ENCODE results near the gene G0S2. TPM values are rescaled to one million over a fixed set of nuclear protein-coding genes. Genes with fewer than 3 reads are reported as not detected.

Gene G0S2
- polyA plus RNA-seq, 3 donors from 2014 or later, result 0.59 to 3.1 TPM; not detected in 1

- Mint-ChIP-seq H3K9me3 (no peaks in the 10 kb centered on the region), H3K27me3 (ENCODE audit: low read depth in 3 of 3) (peaks cover 1 to 2% (median 2%) of the 10 kb centered on the region in 3 donors), H3K4me1 (peaks cover 0 to 2% of the 10 kb centered on the region in 2 donors), H3K27ac (no peak overlapping the region), H3K36me3 (no peaks in the 10 kb centered on the region), H3K4me3 (no peak overlapping the region)
- DNase-seq, result no peak
These were observed 29.9 kb downstream of the G0S2 start for GRCh38 chr1:209705033-209705598.

GRCh38 chr1:209706622-209707021 is 31.4 kb downstream of the G0S2 start:
- Mint-ChIP-seq H3K4me1 (peaks cover 0 to 2% of the 10 kb centered on the region in 2 donors), H3K27ac (no peak overlapping the region), H3K27me3 (ENCODE audit: low read depth in 3 of 3) (peaks cover 1 to 2% (median 2%) of the 10 kb centered on the region in 3 donors), H3K9me3 (no peaks in the 10 kb centered on the region), H3K36me3 (no peaks in the 10 kb centered on the region), H3K4me3 (no peak overlapping the region)
- no peak for DNase-seq

- H3K27ac Mint-ChIP-seq, result no peak overlapping the region
- DNase-seq, result no peak
- peaks cover 1 to 2% (median 2%) of the 10 kb centered on the region in 3 donors for H3K27me3 Mint-ChIP-seq (ENCODE audit: low read depth in 3 of 3)
These were observed 32.1 kb downstream of the G0S2 start for GRCh38 chr1:209707308-209707707.

GRCh38 chr1:209708297-209708696 is 33.1 kb downstream of the G0S2 start:
- no peaks in the 10 kb centered on the region for H3K9me3 Mint-ChIP-seq
- no peak overlapping the region for H3K27ac Mint-ChIP-seq
- H3K36me3 Mint-ChIP-seq, result no peaks in the 10 kb centered on the region
- H3K4me1 Mint-ChIP-seq, result peaks cover 0 to 2% of the 10 kb centered on the region in 2 donors
- H3K4me3 Mint-ChIP-seq, result no peak overlapping the region
- DNase-seq, result no peak
- peaks cover 1 to 2% (median 2%) of the 10 kb centered on the region in 3 donors for H3K27me3 Mint-ChIP-seq (ENCODE audit: low read depth in 3 of 3)

More at GRCh38 chr1:209707308-209707707, 32.1 kb downstream of the G0S2 start:
- Mint-ChIP-seq H3K4me3 (no peak overlapping the region), H3K9me3 (no peaks in the 10 kb centered on the region), H3K36me3 (no peaks in the 10 kb centered on the region), H3K4me1 (peaks cover 0 to 2% of the 10 kb centered on the region in 2 donors)

GRCh38 chr1:209710093-209710492 is 34.9 kb downstream of the G0S2 start:
- no peak overlapping the region for H3K4me3 Mint-ChIP-seq

GRCh38 chr1:209710847-209711246 is 35.6 kb downstream of the G0S2 start:
- Mint-ChIP-seq H3K27ac (no peak overlapping the region), H3K4me1 (peaks cover 0 to 2% of the 10 kb centered on the region in 2 donors), H3K36me3 (no peaks in the 10 kb centered on the region), H3K4me3 (no peak overlapping the region), H3K27me3 (ENCODE audit: low read depth in 3 of 3) (peaks cover 1 to 2% (median 2%) of the 10 kb centered on the region in 3 donors), H3K9me3 (no peaks in the 10 kb centered on the region)
- DNase-seq, result no peak

More at GRCh38 chr1:209710093-209710492, 34.9 kb downstream of the G0S2 start:
- Mint-ChIP-seq H3K9me3 (no peaks in the 10 kb centered on the region), H3K27ac (no peak overlapping the region), H3K36me3 (no peaks in the 10 kb centered on the region), H3K27me3 (ENCODE audit: low read depth in 3 of 3) (peaks cover 1 to 2% (median 2%) of the 10 kb centered on the region in 3 donors), H3K4me1 (peaks cover 0 to 2% of the 10 kb centered on the region in 2 donors)
- no peak for DNase-seq

GRCh38 chr1:209714338-209714737 is 39.1 kb downstream of the G0S2 start:
- Mint-ChIP-seq H3K4me3 (no peak overlapping the region), H3K36me3 (peaks cover 0 to 4% (median 0%) of the 10 kb centered on the region in 3 donors), H3K27ac (no peak overlapping the region), H3K9me3 (no peaks in the 10 kb centered on the region), H3K27me3 (ENCODE audit: low read depth in 3 of 3) (peaks cover 2 to 3% (median 2%) of the 10 kb centered on the region in 3 donors), H3K4me1 (peaks cover 0 to 2% of the 10 kb centered on the region in 2 donors)
- DNase-seq, result no peak

- DNase-seq, result no peak
- no peaks in the 10 kb centered on the region for H3K4me1 Mint-ChIP-seq
- H3K36me3 Mint-ChIP-seq, result peaks cover 0 to 6% (median 0%) of the 10 kb centered on the region in 3 donors
- H3K27ac Mint-ChIP-seq, result no peak overlapping the region
- H3K27me3 Mint-ChIP-seq (ENCODE audit: low read depth in 3 of 3), result peaks cover 0 to 2% (median 0%) of the 10 kb centered on the region in 3 donors
- no peak overlapping the region for H3K4me3 Mint-ChIP-seq
- H3K9me3 Mint-ChIP-seq, result no peaks in the 10 kb centered on the region
These were observed 40.1 kb downstream of the G0S2 start for GRCh38 chr1:209715314-209715713.

GRCh38 chr1:209717818-209718217 is 42.6 kb downstream of the G0S2 start:
- no peaks in the 10 kb centered on the region for H3K4me1 Mint-ChIP-seq
- peaks cover 0 to 10% (median 0%) of the 10 kb centered on the region in 3 donors for H3K36me3 Mint-ChIP-seq
- no peak overlapping the region for H3K27ac Mint-ChIP-seq
- DNase-seq, result no peak
- H3K4me3 Mint-ChIP-seq, result no peak overlapping the region
- no peaks in the 10 kb centered on the region for H3K9me3 Mint-ChIP-seq
- H3K27me3 Mint-ChIP-seq (ENCODE audit: low read depth in 3 of 3), result peaks cover 0 to 4% (median 0%) of the 10 kb centered on the region in 3 donors

- Mint-ChIP-seq H3K4me3 (no peak overlapping the region), H3K27ac (no peak overlapping the region), H3K27me3 (ENCODE audit: low read depth in 3 of 3) (peaks cover 0 to 4% (median 0%) of the 10 kb centered on the region in 3 donors), H3K9me3 (no peaks in the 10 kb centered on the region), H3K36me3 (peaks cover 0 to 10% (median 0%) of the 10 kb centered on the region in 3 donors), H3K4me1 (no peaks in the 10 kb centered on the region)
- no peak for DNase-seq
These were observed 45.1 kb downstream of the G0S2 start for GRCh38 chr1:209720326-209720725.

- Mint-ChIP-seq H3K4me1 (no peaks in the 10 kb centered on the region), H3K27ac (no peak overlapping the region), H3K9me3 (no peaks in the 10 kb centered on the region), H3K4me3 (no peak overlapping the region), H3K27me3 (ENCODE audit: low read depth in 3 of 3) (peaks cover 0 to 4% (median 0%) of the 10 kb centered on the region in 3 donors), H3K36me3 (peaks cover 0 to 10% (median 0%) of the 10 kb centered on the region in 3 donors)
- DNase-seq, result no peak
These were observed 45.6 kb downstream of the G0S2 start for GRCh38 chr1:209720826-209721225.

- peaks cover 0 to 4% (median 0%) of the 10 kb centered on the region in 3 donors for H3K27me3 Mint-ChIP-seq (ENCODE audit: low read depth in 3 of 3)
- H3K36me3 Mint-ChIP-seq, result peaks cover 0 to 10% (median 0%) of the 10 kb centered on the region in 3 donors
- no peaks in the 10 kb centered on the region for H3K9me3 Mint-ChIP-seq
- H3K4me1 Mint-ChIP-seq, result no peaks in the 10 kb centered on the region
- H3K4me3 Mint-ChIP-seq, result no peak overlapping the region
- no peak for DNase-seq
- peak overlapping the region in 1 of 6 donors; percentile 26 for H3K27ac Mint-ChIP-seq
These were observed 46.1 kb downstream of the G0S2 start for GRCh38 chr1:209721323-209721722.

GRCh38 chr1:209723265-209723664 is 48.1 kb downstream of the G0S2 start:
- no peaks in the 10 kb centered on the region for H3K9me3 Mint-ChIP-seq
- peaks cover 0 to 1% (median 0%) of the 10 kb centered on the region in 3 donors for H3K27me3 Mint-ChIP-seq (ENCODE audit: low read depth in 3 of 3)
- H3K4me1 Mint-ChIP-seq, result no peaks in the 10 kb centered on the region
- DNase-seq, result no peak
- H3K27ac Mint-ChIP-seq, result no peak overlapping the region
- H3K36me3 Mint-ChIP-seq, result peaks cover 3 to 18% (median 3%) of the 10 kb centered on the region in 3 donors
- no peak overlapping the region for H3K4me3 Mint-ChIP-seq

GRCh38 chr1:209723756-209724693 is 48.8 kb downstream of the G0S2 start:
- peaks cover 0 to 1% (median under 1%) of the 10 kb centered on the region in 3 donors for H3K27me3 Mint-ChIP-seq (ENCODE audit: low read depth in 3 of 3)
- no peaks in the 10 kb centered on the region for H3K4me1 Mint-ChIP-seq
- no peak for DNase-seq
- H3K36me3 Mint-ChIP-seq, result peaks cover 3 to 17% (median 3%) of the 10 kb centered on the region in 3 donors
- H3K9me3 Mint-ChIP-seq, result no peaks in the 10 kb centered on the region
- no peak overlapping the region for H3K4me3 Mint-ChIP-seq
- no peak overlapping the region for H3K27ac Mint-ChIP-seq

Measured in immature natural killer cell (primary cell).